Measurements from ENCODE around the gene RBMS3.

The RBMS3 gene

DNA sequence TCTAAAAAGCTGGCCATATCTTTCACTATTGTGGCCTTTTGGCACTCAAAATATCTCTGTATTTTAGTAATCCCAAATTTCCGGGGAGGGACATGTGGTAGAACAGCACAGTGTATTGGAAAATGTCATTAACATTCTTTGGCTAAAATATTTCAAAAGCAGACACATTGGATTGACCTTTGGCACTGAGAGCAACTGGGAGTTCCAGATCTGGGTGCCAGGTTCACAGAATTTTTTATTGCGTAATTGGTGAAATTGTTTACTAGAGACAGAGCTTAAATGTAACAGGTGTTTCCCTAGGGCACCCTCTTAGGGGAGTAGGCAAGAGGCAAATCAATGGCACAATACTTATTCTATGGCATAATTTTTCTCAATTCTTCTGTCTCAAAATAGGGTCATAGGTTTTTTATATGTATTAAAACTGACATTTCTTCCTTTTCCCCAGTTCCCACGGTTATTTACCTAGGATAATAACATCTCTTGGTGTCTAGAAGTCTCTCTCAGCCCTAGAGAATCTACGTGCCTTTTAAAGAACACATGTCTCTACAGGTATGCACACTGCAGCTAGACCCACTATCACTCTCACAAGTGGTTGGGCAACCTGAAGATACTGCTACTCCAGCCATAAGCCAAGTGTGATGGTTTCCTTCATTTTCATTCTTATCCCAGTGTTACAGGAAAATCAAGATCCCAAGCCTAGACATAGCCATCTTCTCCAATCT, 10.6 kb downstream of the RBMS3 start:
- Histone ChIP-seq H3K4me3 (ENCODE audit: low read depth in 1 of 2, low read length in 2 of 2) (no peak overlapping the region), H3K9me3 (ENCODE audit: low read length) (no peaks in the 10 kb centered on the region), H3K27ac (ENCODE audit: low read depth, low read length) (no peak overlapping the region), H3K27me3 (ENCODE audit: control insufficient read depth in 1 of 2, insufficient read depth in 2 of 2, low read length in 2 of 2) (no peaks in the 10 kb centered on the region), H3K36me3 (ENCODE audit: insufficient read depth, low read length) (no peaks in the 10 kb centered on the region), H3K9ac (ENCODE audit: low read length) (no peak overlapping the region), H3K4me1 (ENCODE audit: insufficient read depth, low read length) (peaks cover 18% of the 10 kb centered on the region)

- no peaks in the 10 kb centered on the region for H3K27me3 ChIP-seq (ENCODE audit: control insufficient read depth in 1 of 2, insufficient read depth in 2 of 2, low read length in 2 of 2)
- no peak overlapping the region for H3K27ac ChIP-seq (ENCODE audit: low read depth, low read length)
- H3K9ac ChIP-seq (ENCODE audit: low read length): no peak overlapping the region
- H3K36me3 ChIP-seq (ENCODE audit: insufficient read depth, low read length): no peaks in the 10 kb centered on the region
- peaks cover 18% of the 10 kb centered on the region for H3K4me1 ChIP-seq (ENCODE audit: insufficient read depth, low read length)
- H3K4me3 ChIP-seq (ENCODE audit: low read depth in 1 of 2, low read length in 2 of 2): no peak overlapping the region
- H3K9me3 ChIP-seq (ENCODE audit: low read length): no peaks in the 10 kb centered on the region
Measured at GRCh38 chr3:29291982-29292363, 11.1 kb downstream of the RBMS3 start.

DNA sequence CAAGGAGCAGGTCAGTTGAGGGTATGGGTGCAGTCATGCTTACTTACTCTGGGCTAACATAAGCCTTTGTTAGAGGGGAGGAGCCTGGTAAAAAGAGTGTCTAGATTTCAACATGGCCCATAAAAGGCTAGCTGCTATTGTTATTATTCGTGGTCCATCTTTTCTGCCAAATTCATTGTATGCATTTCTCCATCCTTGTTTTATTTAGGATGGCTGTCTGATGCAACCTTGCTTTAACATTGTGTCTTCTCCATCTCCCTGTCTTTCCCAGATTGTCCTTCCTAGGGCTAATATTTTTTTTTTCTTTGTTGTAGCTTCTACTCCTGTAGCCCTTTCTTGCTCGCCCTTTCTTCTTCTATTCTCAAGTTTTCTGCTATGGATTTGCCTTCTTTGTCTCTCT, 12.6 kb downstream of the RBMS3 start:
- no peak overlapping the region for H3K27ac ChIP-seq (ENCODE audit: low read depth, low read length)
- no peaks in the 10 kb centered on the region for H3K36me3 ChIP-seq (ENCODE audit: insufficient read depth, low read length)
- H3K4me1 ChIP-seq (ENCODE audit: insufficient read depth, low read length): peaks cover 18% of the 10 kb centered on the region
- H3K4me3 ChIP-seq (ENCODE audit: low read depth in 1 of 2, low read length in 2 of 2): no peak overlapping the region
- no peak overlapping the region for H3K9ac ChIP-seq (ENCODE audit: low read length)
- no peaks in the 10 kb centered on the region for H3K9me3 ChIP-seq (ENCODE audit: low read length)
- H3K27me3 ChIP-seq (ENCODE audit: control insufficient read depth in 1 of 2, insufficient read depth in 2 of 2, low read length in 2 of 2): no peaks in the 10 kb centered on the region

GRCh38 chr3:29297998-29298397, 17.1 kb downstream of the RBMS3 start:
- Histone ChIP-seq H3K9me3 (ENCODE audit: low read length) (no peaks in the 10 kb centered on the region), H3K36me3 (ENCODE audit: insufficient read depth, low read length) (no peaks in the 10 kb centered on the region), H3K4me3 (ENCODE audit: low read depth in 1 of 2, low read length in 2 of 2) (no peak overlapping the region), H3K27me3 (ENCODE audit: control insufficient read depth in 1 of 2, insufficient read depth in 2 of 2, low read length in 2 of 2) (no peaks in the 10 kb centered on the region), H3K4me1 (ENCODE audit: insufficient read depth, low read length) (peaks cover 7% of the 10 kb centered on the region), H3K9ac (ENCODE audit: low read length) (no peak overlapping the region), H3K27ac (ENCODE audit: low read depth, low read length) (no peak overlapping the region)

GRCh38 chr3:29301332-29302019, 20.6 kb downstream of the RBMS3 start:
- Histone ChIP-seq H3K4me3 (ENCODE audit: low read depth in 1 of 2, low read length in 2 of 2) (no peak overlapping the region), H3K4me1 (ENCODE audit: insufficient read depth, low read length) (peaks cover 4% of the 10 kb centered on the region), H3K27ac (ENCODE audit: low read depth, low read length) (no peak overlapping the region), H3K27me3 (ENCODE audit: control insufficient read depth in 1 of 2, insufficient read depth in 2 of 2, low read length in 2 of 2) (no peaks in the 10 kb centered on the region), H3K9me3 (ENCODE audit: low read length) (no peaks in the 10 kb centered on the region), H3K9ac (ENCODE audit: low read length) (no peak overlapping the region), H3K36me3 (ENCODE audit: insufficient read depth, low read length) (peaks cover 9% of the 10 kb centered on the region)

DNA sequence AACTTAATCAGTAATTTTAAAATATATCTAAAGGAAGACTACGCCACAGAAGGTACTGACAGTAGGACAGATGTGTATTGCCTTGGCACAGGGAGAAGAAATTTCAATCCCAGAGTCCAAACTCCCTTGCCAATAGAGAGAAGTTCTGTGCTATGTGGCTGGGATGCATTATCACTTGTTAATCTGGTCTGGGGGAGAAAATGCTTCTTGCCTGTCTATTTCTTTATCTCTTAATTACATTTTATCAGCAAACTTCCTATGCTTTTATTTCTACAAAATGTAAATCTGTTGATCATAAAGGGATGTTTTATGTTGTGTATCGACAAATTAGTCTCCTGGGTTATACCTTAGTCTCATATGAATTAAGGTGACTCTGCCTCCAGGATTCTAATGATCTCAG, 21.7 kb downstream of the RBMS3 start:
- Histone ChIP-seq H3K4me1 (ENCODE audit: insufficient read depth, low read length) (peaks cover 8% of the 10 kb centered on the region), H3K9ac (ENCODE audit: low read length) (no peak overlapping the region), H3K36me3 (ENCODE audit: insufficient read depth, low read length) (peaks cover 9% of the 10 kb centered on the region), H3K27ac (ENCODE audit: low read depth, low read length) (no peak overlapping the region), H3K9me3 (ENCODE audit: low read length) (no peaks in the 10 kb centered on the region), H3K4me3 (ENCODE audit: low read depth in 1 of 2, low read length in 2 of 2) (no peak overlapping the region), H3K27me3 (ENCODE audit: control insufficient read depth in 1 of 2, insufficient read depth in 2 of 2, low read length in 2 of 2) (no peaks in the 10 kb centered on the region)

DNA sequence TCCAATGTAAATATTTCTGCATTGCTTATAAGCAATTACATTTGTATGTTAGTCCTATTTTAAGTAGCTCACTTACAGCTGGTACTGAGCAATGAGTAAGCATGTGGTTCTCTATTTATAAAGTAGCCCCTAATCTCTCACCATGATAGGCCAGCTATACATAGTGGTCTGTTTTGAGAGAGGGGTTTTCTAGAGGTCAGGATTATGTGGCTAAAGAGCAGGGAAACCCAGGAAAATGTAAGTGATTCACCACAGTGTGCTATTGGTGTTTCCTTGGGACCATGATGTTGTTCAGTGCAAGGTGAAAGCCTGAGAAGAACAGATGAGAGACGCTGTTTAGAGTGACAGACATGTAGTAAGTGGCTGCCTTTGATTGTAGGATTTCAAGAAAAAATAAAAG, 26.4 kb downstream of the RBMS3 start:
- Histone ChIP-seq H3K4me3 (ENCODE audit: low read depth in 1 of 2, low read length in 2 of 2) (no peak overlapping the region), H3K36me3 (ENCODE audit: insufficient read depth, low read length) (peaks cover 9% of the 10 kb centered on the region), H3K4me1 (ENCODE audit: insufficient read depth, low read length) (peaks cover 30% of the 10 kb centered on the region), H3K9me3 (ENCODE audit: low read length) (no peaks in the 10 kb centered on the region), H3K27ac (ENCODE audit: low read depth, low read length) (no peak overlapping the region), H3K27me3 (ENCODE audit: control insufficient read depth in 1 of 2, insufficient read depth in 2 of 2, low read length in 2 of 2) (no peaks in the 10 kb centered on the region), H3K9ac (ENCODE audit: low read length) (no peak overlapping the region)

DNA sequence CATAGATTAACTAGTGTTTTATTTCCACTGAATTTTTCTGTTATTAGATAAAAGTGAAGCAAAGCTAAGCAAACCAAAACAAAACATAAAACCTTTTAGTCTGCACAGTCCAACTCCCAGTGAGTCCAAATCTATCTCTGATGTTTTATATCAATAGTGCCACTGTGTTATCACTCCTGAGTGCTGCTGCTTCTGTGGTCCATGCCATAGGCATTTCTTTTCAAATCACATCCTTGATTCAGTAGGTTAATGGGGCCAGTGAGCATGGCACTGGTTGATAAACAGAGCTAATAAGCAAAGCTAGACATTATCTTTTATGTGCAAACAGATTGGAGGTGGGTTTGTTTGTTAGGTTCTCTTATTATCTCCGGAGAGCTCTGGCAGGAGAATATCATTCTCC, 30.0 kb downstream of the RBMS3 start:
- no peaks in the 10 kb centered on the region for H3K9me3 ChIP-seq (ENCODE audit: low read length)
- H3K4me3 ChIP-seq (ENCODE audit: low read depth in 1 of 2, low read length in 2 of 2): no peak overlapping the region
- H3K9ac ChIP-seq (ENCODE audit: low read length): no peak overlapping the region
- H3K27ac ChIP-seq (ENCODE audit: low read depth, low read length): no peak overlapping the region
- H3K4me1 ChIP-seq (ENCODE audit: insufficient read depth, low read length): peaks cover 55% of the 10 kb centered on the region
- H3K36me3 ChIP-seq (ENCODE audit: insufficient read depth, low read length): peaks cover 1% of the 10 kb centered on the region
- no peaks in the 10 kb centered on the region for H3K27me3 ChIP-seq (ENCODE audit: control insufficient read depth in 1 of 2, insufficient read depth in 2 of 2, low read length in 2 of 2)

DNA sequence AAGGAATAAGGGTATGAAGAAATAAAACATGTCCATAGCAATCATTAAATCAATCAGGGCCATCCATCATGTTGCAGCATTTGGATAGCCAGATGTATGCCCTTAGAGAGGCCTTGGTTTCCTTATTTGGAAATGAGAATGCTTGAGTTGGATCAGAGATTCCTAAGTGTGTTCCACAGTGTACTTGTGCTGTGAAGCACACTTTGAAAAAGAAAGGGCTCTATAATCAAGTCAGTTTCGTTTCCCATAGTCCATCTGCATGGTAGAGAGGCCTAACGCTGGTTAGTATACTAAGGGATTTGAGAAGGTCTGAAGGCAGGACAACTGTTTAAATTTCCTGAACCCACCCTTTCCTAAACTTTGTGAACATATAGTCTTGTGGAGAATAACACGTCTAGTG, 30.9 kb downstream of the RBMS3 start:
- H3K4me3 ChIP-seq (ENCODE audit: low read depth in 1 of 2, low read length in 2 of 2): no peak overlapping the region
- H3K36me3 ChIP-seq (ENCODE audit: insufficient read depth, low read length): no peaks in the 10 kb centered on the region
- H3K27ac ChIP-seq (ENCODE audit: low read depth, low read length): peak overlapping the region; percentile 69
- no peaks in the 10 kb centered on the region for H3K9me3 ChIP-seq (ENCODE audit: low read length)
- H3K27me3 ChIP-seq (ENCODE audit: control insufficient read depth in 1 of 2, insufficient read depth in 2 of 2, low read length in 2 of 2): no peaks in the 10 kb centered on the region
- no peak overlapping the region for H3K9ac ChIP-seq (ENCODE audit: low read length)
- peaks cover 55% of the 10 kb centered on the region for H3K4me1 ChIP-seq (ENCODE audit: insufficient read depth, low read length)

GRCh38 chr3:29312395-29312794, 31.5 kb downstream of the RBMS3 start:
- H3K4me1 ChIP-seq (ENCODE audit: insufficient read depth, low read length): peaks cover 58% of the 10 kb centered on the region
- H3K4me3 ChIP-seq (ENCODE audit: low read depth in 1 of 2, low read length in 2 of 2): no peak overlapping the region
- peak overlapping the region; percentile 69 for H3K27ac ChIP-seq (ENCODE audit: low read depth, low read length)
- H3K36me3 ChIP-seq (ENCODE audit: insufficient read depth, low read length): no peaks in the 10 kb centered on the region
- H3K27me3 ChIP-seq (ENCODE audit: control insufficient read depth in 1 of 2, insufficient read depth in 2 of 2, low read length in 2 of 2): no peaks in the 10 kb centered on the region
- no peak overlapping the region for H3K9ac ChIP-seq (ENCODE audit: low read length)
- no peaks in the 10 kb centered on the region for H3K9me3 ChIP-seq (ENCODE audit: low read length)

GRCh38 chr3:29312960-29313452, 32.1 kb downstream of the RBMS3 start:
- Histone ChIP-seq H3K27me3 (ENCODE audit: control insufficient read depth in 1 of 2, insufficient read depth in 2 of 2, low read length in 2 of 2) (no peaks in the 10 kb centered on the region), H3K27ac (ENCODE audit: low read depth, low read length) (peak overlapping the region; percentile 69), H3K9ac (ENCODE audit: low read length) (no peak overlapping the region), H3K9me3 (ENCODE audit: low read length) (no peaks in the 10 kb centered on the region), H3K4me3 (ENCODE audit: low read depth in 1 of 2, low read length in 2 of 2) (peak overlapping the region in 1 of 2 donors; percentile 2), H3K36me3 (ENCODE audit: insufficient read depth, low read length) (no peaks in the 10 kb centered on the region), H3K4me1 (ENCODE audit: insufficient read depth, low read length) (peaks cover 60% of the 10 kb centered on the region)

All from muscle layer of colon (tissue), 2 donors.